Glomerular visceral epithelial cell (primary cell): Measurements from ENCODE around the gene SEC61B.
"Not testable (repeated sequence)": the region's sequence is repeated elsewhere in the genome, so short reads cannot be mapped to it uniquely, and the experiment has no call there.

ENCODE experiments used
- DNase-seq: peaks from one replicate; pipeline ENCODE4 v3.0.0-alpha.2; 2016; ENCODE audit errors: extremely low spot score

The SEC61B gene

DNA sequence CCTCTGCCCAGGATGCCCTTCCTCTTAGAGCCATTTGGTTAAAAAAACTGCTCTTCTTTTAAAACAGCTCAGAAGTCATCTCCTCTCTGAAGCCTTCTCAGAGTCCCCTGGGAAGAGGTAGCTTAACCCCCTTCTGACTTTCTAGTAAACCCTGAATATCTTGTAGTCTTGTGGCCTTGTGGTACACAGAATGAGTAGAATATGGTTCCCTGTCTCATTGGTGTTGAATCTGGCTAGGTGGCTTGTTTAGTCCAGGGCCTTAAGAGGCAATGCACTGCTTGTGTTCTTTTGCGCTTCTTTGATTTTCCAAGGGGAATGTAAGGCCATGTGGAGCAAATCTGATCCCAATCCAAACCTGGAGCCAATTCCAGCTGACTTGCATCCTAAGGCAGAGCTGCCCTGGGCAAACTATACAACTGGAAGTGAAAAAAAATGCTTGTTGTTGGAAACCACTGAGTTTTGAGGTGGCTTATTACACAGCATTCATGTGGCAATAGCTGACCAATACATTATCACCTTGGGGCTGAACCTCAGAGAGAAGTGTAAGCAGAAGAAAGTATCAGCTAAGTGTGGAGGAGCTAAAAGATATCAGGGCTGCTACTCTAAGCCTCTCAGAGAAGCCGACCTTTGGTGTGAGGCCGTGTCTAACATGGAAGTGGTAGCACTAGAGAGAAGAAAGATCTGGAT is 31.3 kb upstream of the SEC61B start:
- DNase-seq, result no peak

DNA sequence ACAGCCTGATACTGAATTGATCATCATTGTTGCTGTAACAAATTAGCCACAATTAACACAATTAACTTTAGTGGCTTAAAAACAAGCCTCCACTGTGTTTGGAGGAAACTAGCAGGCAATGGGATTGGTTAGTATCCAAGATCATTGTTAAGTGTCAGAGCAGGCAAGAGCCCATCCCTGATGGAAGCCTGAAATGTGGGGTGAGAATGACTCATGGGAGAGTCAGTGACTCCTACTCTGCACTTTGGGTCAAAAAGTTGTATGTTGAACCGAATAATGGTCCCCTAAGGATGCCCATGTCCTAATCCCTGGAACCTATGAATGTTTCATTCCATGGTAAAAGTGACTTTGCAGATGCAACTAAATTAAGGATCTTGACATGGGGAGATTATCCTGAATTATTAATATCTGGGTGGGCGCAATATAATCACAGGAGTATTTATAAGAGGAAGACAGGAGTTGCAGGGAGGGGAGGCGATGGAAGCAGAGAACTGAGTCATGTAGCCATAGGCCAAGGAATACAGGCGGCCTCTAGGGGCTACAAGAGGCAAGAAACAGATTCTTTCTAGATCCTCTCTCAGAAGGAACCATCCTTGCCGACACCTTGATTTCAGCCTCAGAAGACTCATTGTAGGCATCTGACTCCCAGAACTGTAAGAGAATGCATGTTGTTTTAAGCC is 29.2 kb upstream of the SEC61B start:
- DNase-seq, result no peak

DNA sequence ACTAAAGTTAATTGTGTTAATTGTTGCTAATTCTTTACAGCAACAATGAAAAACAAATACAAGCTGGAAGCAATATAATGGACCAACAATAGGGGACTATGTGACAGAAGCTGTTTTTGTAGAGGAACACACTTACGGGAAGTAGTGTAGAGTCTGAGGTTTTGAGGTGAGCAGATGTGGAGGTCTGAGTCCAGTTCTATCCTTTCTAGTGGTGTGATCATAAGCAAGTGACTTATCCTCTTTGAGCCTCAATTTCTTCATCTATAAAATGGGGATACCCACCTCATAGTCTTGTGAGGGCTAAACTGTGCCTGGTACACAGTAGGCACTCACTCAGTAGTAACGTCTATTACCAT is 28.6 kb upstream of the SEC61B start:
- no peak for DNase-seq

DNA sequence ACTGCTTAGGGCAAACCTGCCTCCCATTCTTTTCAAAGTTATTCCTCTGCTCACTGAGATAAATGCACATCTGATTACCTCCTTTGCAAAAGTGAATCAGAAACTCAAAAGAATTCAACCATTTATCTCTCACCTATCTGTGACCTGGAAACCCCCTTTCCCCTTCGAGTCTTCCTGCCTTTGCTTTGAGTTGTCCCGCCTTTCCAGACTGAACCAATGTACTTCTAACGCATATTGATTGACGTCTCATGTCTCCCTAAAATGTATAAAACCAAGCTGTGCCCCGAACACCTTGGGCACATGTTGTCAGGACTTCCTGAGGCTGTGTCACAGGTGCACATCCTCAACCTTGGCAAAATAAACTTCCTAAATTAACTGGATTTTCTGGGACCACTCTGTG is 25.6 kb upstream of the SEC61B start:
- not testable (repeated sequence) for DNase-seq

DNA sequence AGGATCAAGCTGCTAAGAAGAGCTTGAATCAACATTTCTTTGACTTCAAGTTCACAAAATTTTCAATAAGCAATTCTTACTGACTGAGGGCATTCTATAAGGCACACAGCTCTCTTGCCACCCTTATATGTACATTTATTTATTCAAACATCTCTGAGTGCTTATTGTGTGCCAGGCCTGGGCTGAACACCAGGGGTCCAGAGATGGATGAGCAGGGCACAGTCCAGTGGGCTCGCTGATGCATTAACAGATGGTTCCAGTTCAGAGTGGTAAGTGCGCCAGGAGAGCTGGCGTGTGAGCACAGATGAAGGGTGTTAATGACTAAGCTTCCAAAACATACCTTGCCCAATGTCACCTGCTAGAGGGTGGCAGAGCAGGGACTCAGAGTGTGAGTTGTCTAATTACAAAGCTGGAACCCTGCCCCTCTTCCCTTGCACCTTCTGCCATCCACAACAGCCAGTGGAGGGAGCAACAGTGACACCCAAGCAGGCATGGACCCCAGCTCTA is 24.9 kb upstream of the SEC61B start:
- no peak for DNase-seq

DNA sequence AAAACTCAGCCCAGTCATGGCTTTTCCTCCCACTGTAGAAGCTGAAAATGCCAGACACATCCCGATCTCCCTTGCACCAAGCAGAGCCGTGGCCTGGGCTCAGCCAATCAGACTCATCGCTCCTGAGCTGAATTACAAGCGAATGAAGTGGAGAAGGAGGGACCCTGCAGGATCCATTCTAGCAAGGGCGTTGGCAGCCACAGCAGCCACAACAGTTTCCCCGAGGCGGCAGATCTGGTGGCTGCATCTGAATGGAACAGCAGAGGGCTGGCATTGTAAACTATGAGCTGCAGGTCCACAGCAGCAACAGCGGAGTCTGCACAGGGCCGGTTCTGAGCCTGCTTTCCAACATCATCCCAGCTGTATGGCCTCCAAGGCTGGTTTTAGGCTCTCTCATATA is 24.1 kb upstream of the SEC61B start:
- no peak for DNase-seq

DNA sequence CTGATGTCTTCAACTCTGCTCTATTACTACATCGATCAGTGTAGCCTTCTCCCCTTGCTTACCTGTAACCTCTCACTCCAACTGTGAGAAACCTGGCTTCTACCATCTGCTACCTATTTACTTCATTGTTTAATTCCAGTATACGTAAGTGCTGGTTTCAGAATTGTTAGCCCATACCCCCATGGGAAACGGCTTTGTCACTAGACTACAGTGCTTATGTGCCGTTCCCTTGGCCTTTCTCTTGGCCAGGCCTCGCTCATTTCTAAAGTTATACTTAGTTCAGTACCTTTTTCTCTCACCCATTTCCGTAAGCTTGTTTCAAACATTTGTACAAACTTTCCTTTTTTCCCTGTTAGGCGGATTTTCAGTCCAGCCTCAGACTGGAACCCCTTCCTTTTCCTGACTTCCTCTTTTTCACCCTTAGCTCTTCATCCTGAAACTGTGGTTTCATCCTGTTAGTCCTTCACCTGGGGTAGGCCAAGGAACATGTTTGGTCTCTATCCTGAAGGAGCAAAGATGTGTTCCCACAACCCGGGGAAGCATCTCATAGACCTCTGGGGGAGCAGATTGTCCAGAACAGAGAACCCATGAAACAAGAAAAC is 22.0 kb upstream of the SEC61B start:
- no peak for DNase-seq

DNA sequence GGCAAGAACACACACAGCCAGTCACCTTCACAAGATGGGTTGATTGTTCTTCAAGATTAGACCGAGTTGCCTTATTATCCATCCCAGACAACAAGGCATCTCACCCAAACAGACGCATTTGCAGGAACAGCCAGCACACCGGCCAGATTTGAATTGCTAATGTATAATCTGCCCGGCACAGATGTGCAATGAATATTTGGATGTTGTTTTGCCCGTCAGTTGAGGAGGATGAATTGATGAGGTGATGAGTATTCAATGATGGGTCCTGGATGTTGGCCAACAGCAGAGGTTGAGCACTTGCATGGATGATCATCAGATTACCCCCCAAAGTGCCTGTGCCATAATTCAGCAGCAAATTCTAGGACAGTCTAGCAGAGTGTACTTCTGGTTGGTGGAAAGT is 20.5 kb upstream of the SEC61B start:
- DNase-seq, result no peak

DNA sequence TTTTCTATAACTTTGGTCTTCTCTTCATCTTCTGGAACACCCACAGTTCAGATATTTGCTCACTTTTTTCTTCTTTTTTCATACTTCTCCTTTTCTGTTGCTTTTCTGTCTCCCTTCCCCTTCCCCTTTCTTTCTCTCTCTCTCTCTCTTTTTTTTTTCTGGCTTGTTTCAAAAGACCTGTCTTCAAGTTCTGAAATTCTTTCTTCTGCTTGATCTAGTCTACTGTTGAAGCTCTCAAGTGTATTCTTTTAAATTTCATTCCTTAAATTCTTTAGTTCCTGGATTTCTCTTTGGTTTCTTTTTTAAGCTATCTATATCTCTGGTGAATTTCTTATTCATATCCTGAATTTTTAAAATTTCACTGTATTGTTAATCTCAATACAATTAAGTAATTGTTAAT is 11.5 kb upstream of the SEC61B start:
- no peak for DNase-seq

DNA sequence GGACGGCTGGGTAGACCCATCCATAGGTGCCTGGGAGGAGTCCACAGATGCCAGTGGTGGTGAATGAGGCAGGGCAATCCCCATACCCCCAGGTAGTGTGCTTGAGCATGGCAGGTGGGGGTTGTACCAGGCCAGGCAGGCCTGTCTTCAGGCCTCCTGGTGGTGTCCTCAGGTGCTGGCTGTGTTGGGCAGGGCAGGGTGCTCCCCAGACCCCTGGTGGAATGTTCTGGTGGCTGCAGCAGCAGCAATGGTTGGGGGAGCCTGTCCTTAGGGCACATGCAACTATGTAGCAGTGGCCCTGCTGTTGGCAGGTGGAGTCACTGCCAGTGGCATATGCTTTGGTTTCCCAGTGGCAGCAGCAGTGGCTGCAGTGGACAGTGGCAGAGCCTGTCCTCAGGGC is 10.3 kb upstream of the SEC61B start:
- no peak for DNase-seq

DNA sequence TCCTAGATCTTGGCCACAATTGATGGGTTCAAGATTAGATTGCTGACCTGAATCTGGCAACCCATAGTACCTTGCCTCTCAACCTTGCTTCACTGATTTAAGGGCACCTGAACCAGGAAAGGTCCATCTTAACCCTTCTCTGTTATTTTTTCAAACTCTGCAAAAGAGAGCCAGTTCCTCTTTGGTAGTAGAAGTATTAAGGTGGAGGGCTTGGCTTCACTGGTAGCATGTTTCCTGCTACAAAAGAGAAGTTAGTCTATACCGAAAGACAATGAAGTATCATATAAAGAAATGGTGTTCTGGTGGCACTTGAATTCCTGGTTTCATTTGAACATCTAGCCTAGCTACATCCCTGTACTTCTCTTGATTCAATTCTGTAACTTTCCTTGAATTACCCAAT is 8.9 kb upstream of the SEC61B start:
- no peak for DNase-seq

DNA sequence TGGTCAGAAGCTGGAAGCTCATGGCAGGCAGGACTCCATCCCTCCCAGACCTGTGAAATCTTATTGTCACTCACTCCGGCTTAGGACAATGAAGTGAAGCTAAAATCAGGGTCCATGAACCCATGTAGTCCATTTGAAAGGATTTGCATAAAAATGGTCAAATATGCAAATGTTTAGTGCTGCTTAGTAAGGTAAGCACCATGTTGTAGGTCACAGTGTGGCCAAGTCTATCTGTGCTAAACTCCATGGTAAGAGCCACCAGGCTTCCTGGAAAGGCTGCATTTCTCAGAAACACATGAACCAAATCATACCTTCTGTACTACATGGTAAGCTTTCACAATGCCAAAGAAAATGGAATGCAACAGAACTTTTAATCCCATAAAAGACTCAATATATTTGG is 6.0 kb upstream of the SEC61B start:
- DNase-seq, result no peak

DNA sequence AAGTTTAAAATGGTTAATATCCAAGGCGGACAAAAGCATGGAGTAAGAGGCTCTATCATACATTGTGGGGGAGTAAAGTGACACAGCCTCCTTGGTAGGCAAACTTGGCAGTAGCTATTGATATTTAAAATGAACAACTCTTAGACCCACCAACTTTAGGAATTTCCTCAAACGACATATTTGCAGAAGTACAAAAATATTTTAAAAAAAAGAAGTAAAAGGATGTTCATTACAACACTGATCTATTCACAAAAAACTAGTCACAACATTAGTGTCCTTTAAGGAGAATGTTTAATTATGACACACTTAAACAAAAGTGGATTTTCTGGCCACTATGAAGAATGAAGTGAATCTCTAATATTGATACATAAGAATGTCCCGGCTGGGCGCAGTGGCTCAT is 2.1 kb upstream of the SEC61B start:
- no peak for DNase-seq

DNA sequence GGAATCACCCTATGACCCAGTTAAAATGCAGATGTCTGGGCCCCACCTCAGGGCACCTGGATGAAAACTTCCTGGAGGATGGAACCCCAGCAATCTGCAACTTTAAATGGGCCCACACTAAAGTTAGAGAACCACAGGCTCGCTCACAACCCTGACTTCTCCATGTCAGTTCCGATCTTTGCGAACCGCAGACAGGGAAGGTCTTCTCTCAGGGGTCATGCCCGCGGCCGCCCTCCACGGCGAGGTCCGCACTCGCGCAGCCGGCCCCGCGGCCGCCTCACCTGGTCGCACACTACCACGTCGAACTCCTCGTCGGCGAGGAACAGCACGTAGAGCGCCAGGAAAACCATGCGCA is 839 bp upstream of the SEC61B start:
- DNase-seq, result no peak

DNA sequence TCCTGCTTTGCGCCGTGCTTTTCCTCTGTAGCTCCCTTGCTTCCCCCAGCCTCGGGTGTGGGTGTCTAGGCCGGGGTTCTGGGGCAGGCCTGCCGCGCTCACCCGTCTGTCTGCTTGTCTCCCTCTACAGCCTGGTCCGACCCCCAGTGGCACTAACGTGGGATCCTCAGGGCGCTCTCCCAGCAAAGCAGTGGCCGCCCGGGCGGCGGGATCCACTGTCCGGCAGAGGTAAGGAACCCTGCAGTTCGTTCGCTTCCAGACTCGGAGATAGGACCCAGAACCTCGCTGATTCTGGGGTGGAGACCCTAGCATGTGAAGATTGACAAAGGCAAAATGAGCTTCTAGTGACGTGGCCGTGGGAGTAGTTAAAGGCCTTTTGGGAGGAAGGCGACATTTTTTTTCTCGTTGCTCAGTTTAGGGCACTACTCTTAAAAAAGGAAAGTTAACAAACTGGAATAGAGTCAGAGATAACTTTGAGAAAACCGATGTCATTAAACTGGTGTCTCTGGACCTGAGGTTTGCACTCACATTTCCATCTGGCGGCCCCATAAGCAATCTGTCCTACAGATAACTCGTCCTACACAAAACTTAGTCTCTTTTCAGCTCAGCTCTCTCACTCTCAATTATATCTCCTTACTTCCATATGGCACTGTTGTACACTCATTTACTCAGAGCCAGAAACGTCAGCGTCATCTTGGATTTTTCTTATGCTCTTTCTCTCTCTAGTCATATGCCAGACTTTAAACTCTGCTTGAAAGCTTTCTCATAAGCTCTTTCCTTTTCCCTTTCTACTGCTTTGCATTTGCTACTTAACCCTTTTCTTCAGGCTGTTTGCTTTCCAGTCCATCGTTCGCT is 561 bp downstream of the SEC61B start:
- peak; percentile 3 for DNase-seq

DNA sequence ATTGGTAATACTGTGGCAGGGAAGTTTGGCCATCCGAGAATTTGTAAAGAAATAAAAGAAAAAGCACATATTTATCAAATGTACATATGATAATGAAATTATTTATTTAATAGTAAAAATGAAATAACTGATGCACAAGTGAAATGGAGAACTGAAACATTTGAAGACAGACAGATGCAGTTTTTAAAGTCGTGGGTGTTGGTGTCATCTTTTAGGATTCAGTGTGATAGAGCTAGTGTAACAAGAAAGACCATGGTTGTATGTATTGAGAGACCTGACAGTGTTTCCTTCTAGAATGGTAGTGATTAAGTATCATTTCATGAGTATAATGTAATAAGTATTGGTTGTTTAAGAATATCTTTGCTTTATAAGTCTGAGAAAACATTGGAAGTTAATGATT is 2.4 kb downstream of the SEC61B start:
- no peak for DNase-seq

DNA sequence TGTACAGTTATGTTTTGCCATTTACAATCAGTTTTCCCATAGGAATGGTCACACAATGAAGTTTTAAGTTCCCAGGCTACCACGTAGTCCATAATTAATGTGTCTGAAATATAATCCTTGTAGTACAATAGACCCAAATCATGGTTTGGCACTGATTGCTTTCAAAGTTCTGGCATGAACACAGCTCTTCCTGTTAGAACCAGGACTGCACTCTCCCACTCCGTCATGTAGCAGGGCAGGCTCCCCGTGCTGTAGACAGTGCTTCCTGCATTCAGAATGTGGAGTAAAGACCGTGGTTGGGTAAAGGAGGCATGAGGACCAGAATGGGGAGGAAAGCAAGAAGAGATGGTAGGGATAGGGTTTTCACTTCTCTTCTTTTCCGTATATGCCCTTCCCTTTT is 4.0 kb downstream of the SEC61B start:
- DNase-seq, result no peak

DNA sequence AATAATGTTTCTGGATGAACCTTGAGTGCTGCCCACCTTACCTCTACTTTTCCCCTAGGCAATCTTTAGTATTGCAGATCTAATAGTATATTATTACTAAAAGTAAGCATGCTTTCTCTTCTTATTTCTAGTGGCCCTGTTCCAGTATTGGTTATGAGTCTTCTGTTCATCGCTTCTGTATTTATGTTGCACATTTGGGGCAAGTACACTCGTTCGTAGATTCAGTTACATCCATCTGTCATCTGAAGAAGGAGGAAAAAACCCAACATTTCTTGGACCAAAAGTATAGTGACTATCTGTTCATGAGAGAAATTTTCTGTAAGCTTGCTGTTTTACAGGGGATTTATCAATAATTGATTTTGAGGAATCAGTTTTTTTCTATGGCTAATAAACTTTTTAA is 8.1 kb downstream of the SEC61B start:
- no peak for DNase-seq

DNA sequence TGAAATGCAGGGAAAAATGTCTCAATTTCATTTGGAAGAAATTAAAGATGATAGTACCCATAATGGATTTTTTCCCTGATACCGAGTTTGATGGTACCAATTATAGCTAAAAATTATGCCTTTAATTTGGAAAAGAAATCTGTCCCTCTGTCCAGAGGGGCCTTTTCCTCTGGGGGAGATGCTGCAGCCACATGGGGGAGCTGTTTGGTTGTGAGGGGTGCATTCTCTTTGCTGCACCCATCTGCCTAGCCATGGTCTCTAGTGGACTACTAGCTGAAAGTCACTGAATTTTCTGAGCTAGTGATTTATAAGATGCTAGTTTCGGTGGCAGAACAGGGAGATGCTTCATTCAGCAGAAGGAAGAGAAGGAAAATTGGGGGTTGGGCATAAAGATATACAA is 9.6 kb downstream of the SEC61B start:
- DNase-seq, result peak; percentile 26

DNA sequence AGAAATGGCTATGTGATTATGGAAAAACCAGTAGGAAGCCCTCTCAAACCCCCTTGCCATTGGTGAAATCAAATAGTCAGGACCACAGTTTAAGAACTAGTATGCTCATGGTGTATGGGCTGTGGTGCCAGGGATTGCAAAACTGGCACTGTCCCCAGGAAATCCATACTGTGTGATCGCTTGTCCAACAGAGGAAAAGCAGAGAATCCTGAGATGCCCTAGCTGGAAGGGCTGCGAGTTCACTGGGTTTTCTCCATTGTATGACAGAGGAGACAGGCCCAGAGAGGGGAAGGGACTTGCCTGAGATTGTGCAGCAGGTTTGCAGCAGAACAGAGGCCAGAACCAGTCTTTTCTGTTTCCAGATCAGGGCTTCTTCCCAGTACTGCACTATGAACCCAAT is 12.5 kb downstream of the SEC61B start:
- no peak for DNase-seq

DNA sequence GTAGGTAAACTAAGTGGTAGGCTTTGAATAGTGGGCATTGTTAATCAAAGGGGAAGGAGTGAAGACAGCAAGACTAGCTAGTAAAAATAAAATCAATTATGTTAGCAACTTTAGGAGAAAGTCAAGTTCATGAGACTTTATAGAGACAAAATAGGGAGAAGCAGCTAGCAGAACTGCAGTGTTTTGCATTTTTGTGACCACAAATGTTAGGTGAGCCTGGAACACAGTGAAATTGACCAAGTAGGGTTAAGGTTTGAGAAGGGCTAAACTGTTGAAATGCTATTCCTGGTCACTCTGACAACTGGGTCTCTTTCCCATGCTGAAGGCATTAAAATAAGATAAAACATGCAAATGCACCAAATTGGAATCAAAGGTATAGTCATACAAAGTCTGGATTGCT is 13.0 kb downstream of the SEC61B start:
- no peak for DNase-seq

DNA sequence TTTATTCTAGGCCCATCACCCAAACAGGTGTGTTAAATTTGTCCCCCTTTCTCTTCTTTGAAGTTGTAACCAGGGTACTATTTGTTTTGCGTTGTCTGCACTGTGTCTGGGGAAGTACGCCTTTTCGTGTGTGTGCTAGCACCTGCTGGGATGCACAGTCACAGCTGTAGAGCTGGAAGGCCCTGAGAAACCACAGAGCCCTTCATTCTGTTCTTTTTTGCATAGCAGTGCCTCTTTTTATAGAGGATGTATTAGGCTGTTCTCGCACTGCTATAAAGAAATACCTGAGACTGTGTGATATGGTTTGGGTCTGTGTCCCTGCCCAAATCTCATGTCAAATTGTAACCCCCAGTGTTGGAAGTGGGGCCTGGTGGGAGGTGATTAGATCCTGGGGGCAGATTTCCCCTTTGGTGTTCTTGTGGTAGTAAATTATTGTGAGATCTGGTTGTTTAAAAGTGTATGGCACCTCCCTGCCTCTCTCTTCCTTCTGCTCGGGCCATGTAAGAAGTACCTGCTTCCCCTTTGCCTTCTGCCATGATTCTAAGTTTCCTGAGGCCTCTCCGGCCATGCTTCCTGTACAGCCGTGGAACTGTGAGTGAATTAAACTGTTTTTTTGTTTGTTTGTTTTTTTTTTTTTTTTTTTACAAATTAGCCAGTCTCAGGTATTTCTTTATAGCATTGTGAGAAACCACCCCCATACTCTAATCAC is 14.0 kb downstream of the SEC61B start:
- no peak for DNase-seq
